Measurements from ENCODE around the gene LGSN. TPM values are rescaled to one million over a fixed set of nuclear protein-coding genes. Genes with fewer than 3 reads are reported as not detected.

Gene LGSN
- total RNA-seq, 2 donors from 2014 or later, result 0.11 to 13.2 TPM

DNA sequence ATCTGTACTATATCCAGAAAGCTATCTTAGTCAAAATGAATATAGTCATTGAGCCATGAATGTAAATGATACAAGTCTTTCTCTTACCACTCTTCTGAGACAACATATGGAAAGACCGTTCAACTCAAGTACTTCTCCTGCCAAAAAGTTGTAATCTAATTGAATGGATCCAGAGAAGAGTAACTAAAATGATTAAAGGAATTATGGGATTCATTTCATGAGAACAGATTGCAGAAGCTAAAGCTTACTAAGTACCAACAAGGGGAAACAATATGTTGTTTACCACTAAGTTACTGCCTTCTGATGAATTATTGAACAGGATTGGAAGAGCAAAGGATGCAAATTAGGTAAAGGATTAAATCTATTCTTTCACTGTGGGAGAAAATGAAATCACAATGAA, 2.0 kb upstream of the LGSN start:
- Histone ChIP-seq H3K4me3 (no peak overlapping the region), H3K27ac (no peak overlapping the region), H3K9ac (ENCODE audit: low read depth in 2 of 2, low read length in 2 of 2) (no peak overlapping the region), H3K36me3 (no peaks in the 10 kb centered on the region), H3K4me1 (no peaks in the 10 kb centered on the region), H3K9me3 (no peaks in the 10 kb centered on the region), H3K27me3 (no peaks in the 10 kb centered on the region)
- DNase-seq, result no peak
- intact Hi-C loops (cut with DNase I), result no loop called here
- TF ChIP-seq, protein P1, sequence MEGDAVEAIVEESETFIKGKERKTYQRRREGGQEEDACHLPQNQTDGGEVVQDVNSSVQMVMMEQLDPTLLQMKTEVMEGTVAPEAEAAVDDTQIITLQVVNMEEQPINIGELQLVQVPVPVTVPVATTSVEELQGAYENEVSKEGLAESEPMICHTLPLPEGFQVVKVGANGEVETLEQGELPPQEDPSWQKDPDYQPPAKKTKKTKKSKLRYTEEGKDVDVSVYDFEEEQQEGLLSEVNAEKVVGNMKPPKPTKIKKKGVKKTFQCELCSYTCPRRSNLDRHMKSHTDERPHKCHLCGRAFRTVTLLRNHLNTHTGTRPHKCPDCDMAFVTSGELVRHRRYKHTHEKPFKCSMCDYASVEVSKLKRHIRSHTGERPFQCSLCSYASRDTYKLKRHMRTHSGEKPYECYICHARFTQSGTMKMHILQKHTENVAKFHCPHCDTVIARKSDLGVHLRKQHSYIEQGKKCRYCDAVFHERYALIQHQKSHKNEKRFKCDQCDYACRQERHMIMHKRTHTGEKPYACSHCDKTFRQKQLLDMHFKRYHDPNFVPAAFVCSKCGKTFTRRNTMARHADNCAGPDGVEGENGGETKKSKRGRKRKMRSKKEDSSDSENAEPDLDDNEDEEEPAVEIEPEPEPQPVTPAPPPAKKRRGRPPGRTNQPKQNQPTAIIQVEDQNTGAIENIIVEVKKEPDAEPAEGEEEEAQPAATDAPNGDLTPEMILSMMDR (IDR thresholded peaks at IDR 0.05), result no peak

DNA sequence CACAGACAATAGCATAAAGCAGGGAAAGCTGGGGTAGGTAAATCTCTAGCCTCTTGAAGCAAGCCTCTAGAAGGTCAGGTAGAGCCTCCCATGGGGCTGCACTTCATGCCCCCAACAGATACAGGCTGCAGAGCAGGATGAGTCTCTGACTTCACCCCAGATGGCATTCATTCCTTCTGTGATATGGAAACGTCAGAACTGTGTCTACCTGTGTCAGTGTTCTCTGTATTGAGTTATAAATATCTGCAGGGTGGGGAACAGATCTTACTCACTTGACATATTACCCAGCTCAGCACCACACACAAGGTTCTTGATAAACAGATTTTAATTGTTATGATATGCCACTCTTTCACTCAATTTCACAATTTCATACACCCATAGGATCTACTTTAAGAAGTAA, 2.1 kb downstream of the LGSN start:
- no peak overlapping the region for H3K27ac ChIP-seq
- no peaks in the 10 kb centered on the region for H3K9me3 ChIP-seq
- no peaks in the 10 kb centered on the region for H3K36me3 ChIP-seq
- no peak overlapping the region for H3K4me3 ChIP-seq
- DNase-seq, result no peak
- H3K9ac ChIP-seq (ENCODE audit: low read depth in 2 of 2, low read length in 2 of 2), result no peak overlapping the region
- H3K27me3 ChIP-seq, result no peaks in the 10 kb centered on the region
- TF ChIP-seq, protein P1 (IDR thresholded peaks at IDR 0.05), result no peak
- intact Hi-C loops (cut with DNase I), result no loop called here
- no peaks in the 10 kb centered on the region for H3K4me1 ChIP-seq

GRCh38 chr6:63316113-63316512, 3.7 kb downstream of the LGSN start:
- TF ChIP-seq, protein P1 (IDR thresholded peaks at IDR 0.05), result no peak
- Histone ChIP-seq H3K36me3 (no peaks in the 10 kb centered on the region), H3K27me3 (no peaks in the 10 kb centered on the region), H3K4me1 (no peaks in the 10 kb centered on the region), H3K4me3 (no peak overlapping the region), H3K27ac (no peak overlapping the region), H3K9ac (ENCODE audit: low read depth in 2 of 2, low read length in 2 of 2) (no peak overlapping the region), H3K9me3 (no peaks in the 10 kb centered on the region)
- intact Hi-C loops (cut with DNase I), result no loop called here
- no peak for DNase-seq

DNA sequence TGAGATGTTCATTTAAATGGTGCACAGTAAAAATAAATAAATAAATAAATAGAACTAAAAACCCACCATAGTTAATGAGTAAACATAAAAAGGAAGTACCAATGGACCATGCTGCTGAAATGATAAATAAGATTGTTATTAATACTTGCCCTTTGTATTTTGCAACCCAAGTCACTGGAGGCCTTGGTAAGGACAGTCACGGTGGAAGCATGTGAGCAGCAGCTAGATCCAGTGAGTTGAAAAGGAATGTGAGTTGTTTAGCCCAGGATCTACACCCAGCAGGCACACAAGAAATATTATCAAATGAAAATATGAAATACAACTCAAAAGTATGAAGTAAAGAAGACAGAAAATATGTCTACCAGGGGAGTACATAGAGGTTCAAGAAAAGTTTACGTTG, 6.7 kb downstream of the LGSN start:
- no peaks in the 10 kb centered on the region for H3K27me3 ChIP-seq
- no peak overlapping the region for H3K27ac ChIP-seq
- DNase-seq, result no peak
- H3K4me1 ChIP-seq, result no peaks in the 10 kb centered on the region
- H3K36me3 ChIP-seq, result no peaks in the 10 kb centered on the region
- no peaks in the 10 kb centered on the region for H3K9me3 ChIP-seq
- TF ChIP-seq, protein P1 (IDR thresholded peaks at IDR 0.05), result no peak
- no peak overlapping the region for H3K4me3 ChIP-seq
- H3K9ac ChIP-seq (ENCODE audit: low read depth in 2 of 2, low read length in 2 of 2), result no peak overlapping the region
- intact Hi-C loops (cut with DNase I), result no loop called here

DNA sequence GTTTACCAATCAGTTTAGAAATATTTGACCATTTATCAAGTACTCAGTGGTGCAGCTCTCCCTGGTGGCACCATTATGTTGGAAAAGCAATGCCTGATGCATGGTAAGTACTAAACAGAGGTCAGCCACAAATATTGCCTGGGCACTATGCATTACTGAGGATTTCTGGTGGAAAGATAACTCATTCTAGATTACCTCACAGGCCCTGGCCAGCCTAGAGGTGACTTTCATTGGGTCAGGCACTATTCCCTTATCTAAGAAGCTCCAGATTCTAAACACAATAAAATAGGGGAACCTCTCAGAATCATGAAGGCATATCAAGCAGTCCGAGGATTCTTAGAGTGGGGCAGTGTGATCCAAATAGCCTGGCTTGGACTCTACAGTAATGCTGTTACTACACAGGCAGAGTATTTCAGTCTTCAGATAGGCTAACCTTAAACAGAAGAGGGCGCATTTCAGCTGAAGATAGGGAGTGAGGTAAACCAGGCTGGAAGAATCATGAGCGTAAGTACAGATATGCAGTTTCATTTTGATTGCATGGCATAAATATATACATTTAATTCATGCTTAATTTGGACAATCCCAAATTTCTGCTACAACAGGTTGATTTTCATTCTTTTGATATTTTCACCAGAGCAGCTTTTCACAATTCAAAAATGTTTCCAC, 12.1 kb downstream of the LGSN start:
- no peak overlapping the region for H3K4me3 ChIP-seq
- H3K27me3 ChIP-seq, result no peaks in the 10 kb centered on the region
- no peaks in the 10 kb centered on the region for H3K9me3 ChIP-seq
- H3K9ac ChIP-seq (ENCODE audit: low read depth in 2 of 2, low read length in 2 of 2), result peak overlapping the region in 1 of 2 donors; percentile 23
- H3K36me3 ChIP-seq, result no peaks in the 10 kb centered on the region
- H3K4me1 ChIP-seq, result no peaks in the 10 kb centered on the region
- intact Hi-C loops (cut with DNase I), result no loop called here
- TF ChIP-seq, protein P1 (IDR thresholded peaks at IDR 0.05), result no peak
- DNase-seq, result peak; percentile 56
- H3K27ac ChIP-seq, result peak overlapping the region; percentile 60
